NCI-H1436 treated with DMSO at 0.1 percent for 48 hours (cell line): ENCODE measurements around the gene ALDH5A1.

Source experiments
- DNase-seq: peaks from one replicate; lab custom pipeline; 2025; lab: John Stamatoyannopoulos, UW

The ALDH5A1 gene

GRCh38 chr6:24569811-24570210 lies 75.0 kb downstream of the ALDH5A1 start:
- no peak for DNase-seq

- no peak for DNase-seq
Observed at GRCh38 chr6:24571361-24571760, 76.6 kb downstream of the ALDH5A1 start.

- no peak for DNase-seq
Observed at GRCh38 chr6:24574809-24575208, 80.0 kb downstream of the ALDH5A1 start.

GRCh38 chr6:24576447-24576846 lies 81.7 kb downstream of the ALDH5A1 start:
- no peak for DNase-seq

GRCh38 chr6:24581084-24581669 lies 86.4 kb downstream of the ALDH5A1 start:
- no peak for DNase-seq

- peak; percentile 94 for DNase-seq
Observed at GRCh38 chr6:24583463-24584381, 89.0 kb downstream of the ALDH5A1 start.

DNA sequence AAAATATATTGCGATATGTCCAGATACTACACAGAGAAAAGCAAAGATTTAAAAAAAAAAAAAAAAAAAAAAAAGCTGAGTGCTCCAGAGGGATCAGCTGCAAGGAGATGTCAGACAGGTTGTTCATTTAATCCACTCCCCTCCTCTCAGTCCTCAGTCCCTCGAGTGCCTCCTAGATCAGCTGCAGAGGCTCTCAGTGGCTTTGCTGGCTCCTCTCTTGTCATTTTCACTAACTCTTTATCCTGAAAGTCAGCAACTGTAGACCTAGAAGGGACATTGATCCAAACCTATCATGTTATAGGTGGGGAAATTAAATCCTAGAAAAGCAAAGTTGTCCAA lies 89.6 kb downstream of the ALDH5A1 start:
- DNase-seq = peak; percentile 73
